ENCODE results near the gene TENM4. TPM values are rescaled to one million over a fixed set of nuclear protein-coding genes. Genes with fewer than 3 reads are reported as not detected.

Gene TENM4
- total and polyA plus RNA-seq, 2 of the 8 experiments (the other 6 are each of a cell fraction or from before 2014, with no cell fraction given): 3.5 to 7.2 TPM

- no peak for TF ChIP-seq GABPA (IDR thresholded peaks at IDR 0.05; ENCODE audit: borderline replicate concordance, insufficient read depth, low read length)
- no peak for TF ChIP-seq ATF2 (IDR thresholded peaks at IDR 0.05; ENCODE audit: low read length)
- no peak for TF ChIP-seq SIX5 (IDR thresholded peaks at IDR 0.05; ENCODE audit: low read depth, low read length)
Observed at GRCh38 chr11:78737891-78738290, 702.9 kb downstream of the TENM4 start (continued).
